WTC11 (cell line): ENCODE results near the gene HBZ. TPM values are rescaled to one million over a fixed set of nuclear protein-coding genes. Genes with fewer than 3 reads are reported as not detected.
A peak's percentile ranks its signal among the peaks of the same experiment; 100 is the strongest.
"Not testable (repeated sequence)": the region's sequence is repeated elsewhere in the genome, so short reads cannot be mapped to it uniquely, and the experiment has no call there.

Source experiments
- ATAC-seq: fragments of 200-7000 bp; cut with Tn5 transposase; 2 replicates; pipeline ENCODE4 v1.10.0; 2021; ENCODE audit warnings: mild to moderate bottlenecking, moderate library complexity
- CTCF ChIA-PET: fragments of 300-600 bp; sonication (Branson Sonifier 250); formaldehyde crosslinking; loops from one replicate; lab custom pipeline; 2021; ENCODE audit warnings: antibody characterized with exemption; lab: Charles Lee
- POLR2A ChIA-PET: fragments of 350-600 bp; sonication (Branson Sonifier 250); formaldehyde crosslinking; loops from one replicate; lab custom pipeline; 2021; ENCODE audit warnings: antibody characterized with exemption; lab: Charles Lee
- DNase-seq: peaks from one replicate; pipeline ENCODE4 v3.0.0; 2021; ENCODE audit warnings: low spot score
- H3K27ac Mint-ChIP-seq: 2 replicates; pipeline ENCODE4 v1.8.0; 2021; ENCODE audit warnings: mixed read lengths
- H3K27me3 Mint-ChIP-seq: 2 replicates; pipeline ENCODE4 v1.8.0; 2021; ENCODE audit warnings: low read depth, mild to moderate bottlenecking, moderate library complexity, mixed read lengths
- H3K36me3 Mint-ChIP-seq: 2 replicates; pipeline ENCODE4 v1.8.0; 2021; ENCODE audit warnings: mixed read lengths
- H3K4me1 Mint-ChIP-seq: 2 replicates; pipeline ENCODE4 v1.8.0; 2022; ENCODE audit warnings: mixed read lengths
- H3K4me3 Mint-ChIP-seq: 2 replicates; pipeline ENCODE4 v1.8.0; 2021; ENCODE audit warnings: mild to moderate bottlenecking, moderate library complexity, mixed read lengths
- H3K9me3 Mint-ChIP-seq: 2 replicates; pipeline ENCODE4 v1.8.0; 2021; ENCODE audit warnings: mixed read lengths
- ATF3 ChIP-seq: sonication (generic); formaldehyde crosslinking; conservative IDR thresholded peaks from 2 replicates; pipeline ENCODE4 v1.8.1; 2022; ENCODE audit warnings: mild to moderate bottlenecking, missing genetic modification reagents
- ERG ChIP-seq: fragments of 250-450 bp; sonication (Bioruptor Pico); IDR thresholded peaks from 2 replicates; pipeline ENCODE4 v1.8.0; 2021; ENCODE audit warnings: mild to moderate bottlenecking
- FOXK1 ChIP-seq: sonication (generic); formaldehyde crosslinking; IDR thresholded peaks from 2 replicates; pipeline ENCODE4 v1.8.0; 2022; ENCODE audit warnings: mild to moderate bottlenecking, moderate library complexity, missing genetic modification reagents
- JAZF1 ChIP-seq: fragments of 250-450 bp; sonication (Bioruptor Pico); IDR thresholded peaks from 2 replicates; pipeline ENCODE4 v1.9.0; 2021; ENCODE audit warnings: moderate library complexity, mild to moderate bottlenecking, inconsistent platforms
- MLX ChIP-seq: sonication (generic); formaldehyde crosslinking; IDR thresholded peaks from 2 replicates; pipeline ENCODE4 v1.8.1; 2023; ENCODE audit warnings: mild to moderate bottlenecking, missing genetic modification reagents, moderate library complexity
- NFE2L1 ChIP-seq: sonication (generic); formaldehyde crosslinking; IDR thresholded peaks from 2 replicates; pipeline ENCODE4 v1.8.1; 2023; ENCODE audit warnings: missing genetic modification reagents
- NR2C2 ChIP-seq: sonication (generic); formaldehyde crosslinking; IDR thresholded peaks from 2 replicates; pipeline ENCODE4 v1.8.0; 2022; ENCODE audit warnings: mild to moderate bottlenecking, missing genetic modification reagents
- SMAD4 ChIP-seq: sonication (generic); formaldehyde crosslinking; IDR thresholded peaks from 2 replicates; pipeline ENCODE4 v1.8.0; 2022; ENCODE audit warnings: mild to moderate bottlenecking, missing genetic modification reagents
- SOX15 ChIP-seq: fragments of 250-450 bp; sonication (Bioruptor Pico); IDR thresholded peaks from 2 replicates; pipeline ENCODE4 v1.9.0; 2021; ENCODE audit warnings: mild to moderate bottlenecking
- TEAD4 ChIP-seq: sonication (generic); formaldehyde crosslinking; IDR thresholded peaks from 2 replicates; pipeline ENCODE4 v1.8.0; 2022; ENCODE audit warnings: mild to moderate bottlenecking, missing genetic modification reagents
- ZNF317 ChIP-seq: sonication (generic); formaldehyde crosslinking; IDR thresholded peaks from 2 replicates; pipeline ENCODE4 v1.8.1; 2023; ENCODE audit warnings: low read depth, mild to moderate bottlenecking, moderate library complexity, missing genetic modification reagents, borderline replicate concordance
- ZNF671 ChIP-seq: fragments of 250-450 bp; sonication (Bioruptor Pico); IDR thresholded peaks from 2 replicates; pipeline ENCODE4 v1.8.0; 2021; ENCODE audit warnings: mild to moderate bottlenecking
- total RNA-seq: library from RNA; stranded (reverse); gene quantifications from 3 replicates; pipeline ENCODE4 v1.2.3, GENCODE V29; 2021
- TF ChIP-seq, protein P1 (sequence below): sonication (generic); formaldehyde crosslinking; IDR thresholded peaks from 2 replicates; pipeline ENCODE4 v1.8.0; 2022; ENCODE audit warnings: mild to moderate bottlenecking, missing genetic modification reagents
- TF ChIP-seq, protein P2 (sequence below): sonication (generic); formaldehyde crosslinking; IDR thresholded peaks from 2 replicates; pipeline ENCODE4 v1.8.0; 2022; ENCODE audit warnings: missing genetic modification reagents
- TF ChIP-seq, protein P3 (sequence below): sonication (generic); formaldehyde crosslinking; IDR thresholded peaks from 2 replicates; pipeline ENCODE4 v1.8.0; 2023; ENCODE audit warnings: missing genetic modification reagents

HBZ gene
- total RNA-seq, 1 experiment from 2014 or later = 0.52 TPM

GRCh38 chr16:172374-172941, 20.0 kb downstream of the HBZ start, which contains the start of gene HBA2:
Gene HBA2, plus strand, starts transcription at chr16:172876. Its CDS starts 37 bp downstream, at chr16:172913.
- POLR2A ChIA-PET, H3K9me3 Mint-ChIP-seq, CTCF ChIA-PET, DNase-seq, H3K36me3 Mint-ChIP-seq, H3K27ac Mint-ChIP-seq: not testable (repeated sequence)
- Mint-ChIP-seq H3K4me3 (peak within 1 kb of the TSS; percentile 49), H3K27me3 (peaks cover 87% of the 10 kb centered on the region), H3K4me1 (peaks cover 30% of the 10 kb centered on the region)
- ATAC-seq = peak; percentile 4; the same call in 1 of the 2 replicates

- ATAC-seq, H3K9me3 Mint-ChIP-seq, POLR2A ChIA-PET: not testable (repeated sequence)
Observed at GRCh38 chr16:173211-173854, 20.9 kb downstream of the HBZ start.

DNA sequence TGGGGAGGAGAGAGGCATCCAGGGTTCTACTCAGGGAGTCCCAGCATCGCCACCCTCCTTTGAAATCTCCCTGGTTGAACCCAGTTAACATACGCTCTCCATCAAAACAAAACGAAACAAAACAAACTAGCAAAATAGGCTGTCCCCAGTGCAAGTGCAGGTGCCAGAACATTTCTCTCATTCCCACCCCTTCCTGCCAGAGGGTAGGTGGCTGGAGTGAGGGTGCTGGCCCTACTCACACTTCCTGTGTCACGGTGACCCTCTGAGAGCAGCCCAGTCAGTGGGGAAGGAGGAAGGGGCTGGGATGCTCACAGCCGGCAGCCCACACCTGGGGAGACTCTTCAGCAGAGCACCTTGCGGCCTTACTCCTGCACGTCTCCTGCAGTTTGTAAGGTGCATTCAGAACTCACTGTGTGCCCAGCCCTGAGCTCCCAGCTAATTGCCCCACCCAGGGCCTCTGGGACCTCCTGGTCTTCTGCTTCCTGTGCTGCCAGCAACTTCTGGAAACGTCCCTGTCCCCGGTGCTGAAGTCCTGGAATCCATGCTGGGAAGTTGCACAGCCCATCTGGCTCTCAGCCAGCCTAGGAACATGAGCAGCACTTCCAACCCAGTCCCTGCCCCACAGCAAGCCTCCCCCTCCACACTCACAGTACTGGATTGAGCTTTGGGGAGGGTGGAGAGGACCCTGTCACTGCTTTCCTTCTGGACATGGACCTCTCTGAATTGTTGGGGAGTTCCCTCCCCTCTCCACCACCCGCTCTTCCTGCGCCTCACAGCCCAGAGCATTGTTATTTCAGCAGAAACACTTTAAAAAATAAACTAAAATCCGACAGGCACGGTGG, 21.7 kb downstream of the HBZ start:
- DNase-seq, H3K27ac Mint-ChIP-seq, ATAC-seq, POLR2A ChIA-PET, H3K36me3 Mint-ChIP-seq, H3K9me3 Mint-ChIP-seq: not testable (repeated sequence)
- CTCF ChIA-PET = interaction anchor here (0.6 kb wide), 1 partner anchor 61 kb away, joined by 3 read pairs; no protein-coding TSS in a partner anchor
- Mint-ChIP-seq H3K4me1 (peaks cover 30% of the 10 kb centered on the region), H3K27me3 (peaks cover 87% of the 10 kb centered on the region), H3K4me3 (peak overlapping the region; percentile 46)

More at GRCh38 chr16:173211-173854, 20.9 kb downstream of the HBZ start:
- peaks cover 30% of the 10 kb centered on the region for H3K4me1 Mint-ChIP-seq
- peak overlapping the region; percentile 49 for H3K4me3 Mint-ChIP-seq
- H3K27me3 Mint-ChIP-seq = peaks cover 87% of the 10 kb centered on the region
- H3K27ac Mint-ChIP-seq, H3K36me3 Mint-ChIP-seq, CTCF ChIA-PET, DNase-seq: not testable (repeated sequence)

DNA sequence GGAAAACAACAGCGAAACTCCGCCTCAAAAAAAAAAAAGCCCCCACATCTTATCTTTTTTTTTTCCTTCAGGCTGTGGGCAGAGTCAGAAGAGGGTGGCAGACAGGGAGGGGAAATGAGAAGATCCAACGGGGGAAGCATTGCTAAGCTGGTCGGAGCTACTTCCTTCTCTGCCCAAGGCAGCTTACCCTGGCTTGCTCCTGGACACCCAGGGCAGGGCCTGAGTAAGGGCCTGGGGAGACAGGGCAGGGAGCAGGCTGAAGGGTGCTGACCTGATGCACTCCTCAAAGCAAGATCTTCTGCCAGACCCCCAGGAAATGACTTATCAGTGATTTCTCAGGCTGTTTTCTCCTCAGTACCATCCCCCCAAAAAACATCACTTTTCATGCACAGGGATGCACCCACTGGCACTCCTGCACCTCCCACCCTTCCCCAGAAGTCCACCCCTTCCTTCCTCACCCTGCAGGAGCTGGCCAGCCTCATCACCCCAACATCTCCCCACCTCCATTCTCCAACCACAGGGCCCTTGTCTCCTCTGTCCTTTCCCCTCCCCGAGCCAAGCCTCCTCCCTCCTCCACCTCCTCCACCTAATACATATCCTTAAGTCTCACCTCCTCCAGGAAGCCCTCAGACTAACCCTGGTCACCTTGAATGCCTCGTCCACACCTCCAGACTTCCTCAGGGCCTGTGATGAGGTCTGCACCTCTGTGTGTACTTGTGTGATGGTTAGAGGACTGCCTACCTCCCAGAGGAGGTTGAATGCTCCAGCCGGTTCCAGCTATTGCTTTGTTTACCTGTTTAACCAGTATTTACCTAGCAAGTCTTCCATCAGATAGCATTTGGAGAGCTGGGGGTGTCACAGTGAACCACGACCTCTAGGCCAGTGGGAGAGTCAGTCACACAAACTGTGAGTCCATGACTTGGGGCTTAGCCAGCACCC, 22.8 kb downstream of the HBZ start:
- H3K4me3 Mint-ChIP-seq = peak overlapping the region; percentile 39

More for the DNA sequence above, 22.8 kb downstream of the HBZ start:
- DNase-seq = no peak
- Mint-ChIP-seq H3K36me3 (no peaks in the 10 kb centered on the region), H3K4me1 (peaks cover 21% of the 10 kb centered on the region), H3K27ac (no peak overlapping the region), H3K27me3 (peaks cover 86% of the 10 kb centered on the region), H3K9me3 (no peaks in the 10 kb centered on the region)
- no peak for ATAC-seq
- POLR2A ChIA-PET = no interaction called here
- TF ChIP-seq, protein P1, sequence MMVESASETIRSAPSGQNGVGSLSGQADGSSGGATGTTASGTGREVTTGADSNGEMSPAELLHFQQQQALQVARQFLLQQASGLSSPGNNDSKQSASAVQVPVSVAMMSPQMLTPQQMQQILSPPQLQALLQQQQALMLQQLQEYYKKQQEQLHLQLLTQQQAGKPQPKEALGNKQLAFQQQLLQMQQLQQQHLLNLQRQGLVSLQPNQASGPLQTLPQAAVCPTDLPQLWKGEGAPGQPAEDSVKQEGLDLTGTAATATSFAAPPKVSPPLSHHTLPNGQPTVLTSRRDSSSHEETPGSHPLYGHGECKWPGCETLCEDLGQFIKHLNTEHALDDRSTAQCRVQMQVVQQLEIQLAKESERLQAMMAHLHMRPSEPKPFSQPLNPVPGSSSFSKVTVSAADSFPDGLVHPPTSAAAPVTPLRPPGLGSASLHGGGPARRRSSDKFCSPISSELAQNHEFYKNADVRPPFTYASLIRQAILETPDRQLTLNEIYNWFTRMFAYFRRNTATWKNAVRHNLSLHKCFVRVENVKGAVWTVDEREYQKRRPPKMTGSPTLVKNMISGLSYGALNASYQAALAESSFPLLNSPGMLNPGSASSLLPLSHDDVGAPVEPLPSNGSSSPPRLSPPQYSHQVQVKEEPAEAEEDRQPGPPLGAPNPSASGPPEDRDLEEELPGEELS (CRISPR knock-in tag) = no peak
- TF ChIP-seq ZNF317 (CRISPR knock-in tag) (no peak), JAZF1 (CRISPR knock-in tag) (no peak), ATF3 (CRISPR knock-in tag) (no peak), SMAD4 (CRISPR knock-in tag) (no peak), SOX15 (CRISPR knock-in tag) (no peak), NFE2L1 (no peak), NR2C2 (no peak), FOXK1 (CRISPR knock-in tag) (no peak), TEAD4 (CRISPR knock-in tag) (no peak), ZNF671 (CRISPR knock-in tag) (no peak), ERG (no peak), MLX (CRISPR knock-in tag) (no peak)
- TF ChIP-seq, protein P2, sequence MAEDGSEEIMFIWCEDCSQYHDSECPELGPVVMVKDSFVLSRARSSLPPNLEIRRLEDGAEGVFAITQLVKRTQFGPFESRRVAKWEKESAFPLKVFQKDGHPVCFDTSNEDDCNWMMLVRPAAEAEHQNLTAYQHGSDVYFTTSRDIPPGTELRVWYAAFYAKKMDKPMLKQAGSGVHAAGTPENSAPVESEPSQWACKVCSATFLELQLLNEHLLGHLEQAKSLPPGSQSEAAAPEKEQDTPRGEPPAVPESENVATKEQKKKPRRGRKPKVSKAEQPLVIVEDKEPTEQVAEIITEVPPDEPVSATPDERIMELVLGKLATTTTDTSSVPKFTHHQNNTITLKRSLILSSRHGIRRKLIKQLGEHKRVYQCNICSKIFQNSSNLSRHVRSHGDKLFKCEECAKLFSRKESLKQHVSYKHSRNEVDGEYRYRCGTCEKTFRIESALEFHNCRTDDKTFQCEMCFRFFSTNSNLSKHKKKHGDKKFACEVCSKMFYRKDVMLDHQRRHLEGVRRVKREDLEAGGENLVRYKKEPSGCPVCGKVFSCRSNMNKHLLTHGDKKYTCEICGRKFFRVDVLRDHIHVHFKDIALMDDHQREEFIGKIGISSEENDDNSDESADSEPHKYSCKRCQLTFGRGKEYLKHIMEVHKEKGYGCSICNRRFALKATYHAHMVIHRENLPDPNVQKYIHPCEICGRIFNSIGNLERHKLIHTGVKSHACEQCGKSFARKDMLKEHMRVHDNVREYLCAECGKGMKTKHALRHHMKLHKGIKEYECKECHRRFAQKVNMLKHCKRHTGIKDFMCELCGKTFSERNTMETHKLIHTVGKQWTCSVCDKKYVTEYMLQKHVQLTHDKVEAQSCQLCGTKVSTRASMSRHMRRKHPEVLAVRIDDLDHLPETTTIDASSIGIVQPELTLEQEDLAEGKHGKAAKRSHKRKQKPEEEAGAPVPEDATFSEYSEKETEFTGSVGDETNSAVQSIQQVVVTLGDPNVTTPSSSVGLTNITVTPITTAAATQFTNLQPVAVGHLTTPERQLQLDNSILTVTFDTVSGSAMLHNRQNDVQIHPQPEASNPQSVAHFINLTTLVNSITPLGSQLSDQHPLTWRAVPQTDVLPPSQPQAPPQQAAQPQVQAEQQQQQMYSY (CRISPR knock-in tag) = no peak
- TF ChIP-seq, protein P3, sequence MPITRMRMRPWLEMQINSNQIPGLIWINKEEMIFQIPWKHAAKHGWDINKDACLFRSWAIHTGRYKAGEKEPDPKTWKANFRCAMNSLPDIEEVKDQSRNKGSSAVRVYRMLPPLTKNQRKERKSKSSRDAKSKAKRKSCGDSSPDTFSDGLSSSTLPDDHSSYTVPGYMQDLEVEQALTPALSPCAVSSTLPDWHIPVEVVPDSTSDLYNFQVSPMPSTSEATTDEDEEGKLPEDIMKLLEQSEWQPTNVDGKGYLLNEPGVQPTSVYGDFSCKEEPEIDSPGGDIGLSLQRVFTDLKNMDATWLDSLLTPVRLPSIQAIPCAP (CRISPR knock-in tag) = no peak
- TF ChIP-seq, all 79 proteins: peak for 0
- CTCF ChIA-PET = interaction anchor here (0.6 to 1.4 kb wide), 3 partner anchors 60 to 78 kb away, joined by 3 to 4 read pairs (median 3); no protein-coding TSS in a partner anchor
